Measurements from ENCODE around the gene EFNA5. TPM values are rescaled to one million over a fixed set of nuclear protein-coding genes. Genes with fewer than 3 reads are reported as not detected.

EFNA5 gene
- total RNA-seq, 1 experiment from 2014 or later, result 1.5 TPM

DNA sequence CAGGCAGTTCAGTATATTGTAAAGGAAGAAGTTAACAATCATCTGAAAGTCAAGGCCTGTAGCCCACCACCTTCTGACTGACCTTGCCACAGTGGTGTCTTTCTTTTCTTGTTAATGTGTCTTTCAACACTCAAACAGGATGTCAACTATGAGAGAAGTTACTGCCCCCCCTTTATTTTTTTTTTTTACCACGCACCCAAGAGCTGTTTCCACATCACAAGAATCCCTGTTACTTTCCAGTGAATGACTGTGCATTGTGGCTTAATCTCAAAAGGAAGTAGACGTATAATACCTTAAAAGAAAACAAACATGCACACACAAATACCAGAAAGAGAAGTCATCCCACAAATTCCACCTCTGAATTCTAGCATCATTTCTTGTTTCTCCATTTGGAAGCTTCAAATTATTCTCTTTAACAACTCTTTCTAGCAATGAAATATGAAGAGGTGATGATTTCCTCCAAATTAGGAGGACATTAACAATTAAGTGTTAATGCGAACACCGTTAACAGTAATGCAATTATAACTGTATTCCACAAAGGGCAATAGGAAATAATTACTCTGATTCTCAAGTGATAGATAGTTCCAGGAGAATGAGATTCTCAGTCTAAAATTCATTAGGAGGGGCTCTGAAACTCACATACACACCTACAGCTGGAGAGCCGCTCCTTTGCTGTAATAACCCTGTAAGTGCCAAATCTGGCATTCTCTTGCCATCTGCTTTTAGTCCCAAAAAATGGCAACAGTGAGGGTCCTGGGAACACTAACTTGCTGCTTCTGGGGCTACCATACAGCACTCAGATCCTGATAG is 201.0 kb downstream of the EFNA5 start:
- Mint-ChIP-seq H3K27ac (ENCODE audit: unreplicated experiment) (no peak overlapping the region), H3K36me3 (ENCODE audit: insufficient read depth, unreplicated experiment) (no peaks in the 10 kb centered on the region), H3K4me3 (ENCODE audit: unreplicated experiment) (no peak overlapping the region), H3K4me1 (ENCODE audit: low read depth, unreplicated experiment) (peaks cover 20% of the 10 kb centered on the region), H3K27me3 (ENCODE audit: insufficient read depth, unreplicated experiment) (no peaks in the 10 kb centered on the region), H3K9me3 (ENCODE audit: unreplicated experiment) (no peaks in the 10 kb centered on the region)
- H3K4me1 ChIP-seq, result peaks cover 15% of the 10 kb centered on the region
- TF ChIP-seq, protein P1, sequence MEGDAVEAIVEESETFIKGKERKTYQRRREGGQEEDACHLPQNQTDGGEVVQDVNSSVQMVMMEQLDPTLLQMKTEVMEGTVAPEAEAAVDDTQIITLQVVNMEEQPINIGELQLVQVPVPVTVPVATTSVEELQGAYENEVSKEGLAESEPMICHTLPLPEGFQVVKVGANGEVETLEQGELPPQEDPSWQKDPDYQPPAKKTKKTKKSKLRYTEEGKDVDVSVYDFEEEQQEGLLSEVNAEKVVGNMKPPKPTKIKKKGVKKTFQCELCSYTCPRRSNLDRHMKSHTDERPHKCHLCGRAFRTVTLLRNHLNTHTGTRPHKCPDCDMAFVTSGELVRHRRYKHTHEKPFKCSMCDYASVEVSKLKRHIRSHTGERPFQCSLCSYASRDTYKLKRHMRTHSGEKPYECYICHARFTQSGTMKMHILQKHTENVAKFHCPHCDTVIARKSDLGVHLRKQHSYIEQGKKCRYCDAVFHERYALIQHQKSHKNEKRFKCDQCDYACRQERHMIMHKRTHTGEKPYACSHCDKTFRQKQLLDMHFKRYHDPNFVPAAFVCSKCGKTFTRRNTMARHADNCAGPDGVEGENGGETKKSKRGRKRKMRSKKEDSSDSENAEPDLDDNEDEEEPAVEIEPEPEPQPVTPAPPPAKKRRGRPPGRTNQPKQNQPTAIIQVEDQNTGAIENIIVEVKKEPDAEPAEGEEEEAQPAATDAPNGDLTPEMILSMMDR (IDR thresholded peaks at IDR 0.05; ENCODE audit: insufficient read depth in 1 of 2, low read depth in 1 of 2, low read length in 1 of 2, severe bottlenecking in 1 of 2, unreplicated experiment in 1 of 2), result no peak
- H3K27me3 ChIP-seq (replicated peaks; ENCODE audit: control insufficient read depth, insufficient read depth, low read length), result no peaks in the 10 kb centered on the region
- ChIA-PET CTCF (no interaction called here), POLR2A (no interaction called here)
- H3K4me3 ChIP-seq (ENCODE audit: low read depth, low read length), result no peak overlapping the region
- intact Hi-C loops (cut with micrococcal nuclease; ENCODE audit: unreplicated experiment), result loop anchor here (5.0 kb wide), 1 partner anchor 53 kb away; no protein-coding TSS in a partner anchor
- H3K9me3 ChIP-seq, result no peaks in the 10 kb centered on the region
- BruUV-seq (replicated peaks), result no TSS peak
- DNase-seq, result no peak
- H3K36me3 ChIP-seq (ENCODE audit: control insufficient read depth, insufficient read depth, low read length), result no peaks in the 10 kb centered on the region

DNA sequence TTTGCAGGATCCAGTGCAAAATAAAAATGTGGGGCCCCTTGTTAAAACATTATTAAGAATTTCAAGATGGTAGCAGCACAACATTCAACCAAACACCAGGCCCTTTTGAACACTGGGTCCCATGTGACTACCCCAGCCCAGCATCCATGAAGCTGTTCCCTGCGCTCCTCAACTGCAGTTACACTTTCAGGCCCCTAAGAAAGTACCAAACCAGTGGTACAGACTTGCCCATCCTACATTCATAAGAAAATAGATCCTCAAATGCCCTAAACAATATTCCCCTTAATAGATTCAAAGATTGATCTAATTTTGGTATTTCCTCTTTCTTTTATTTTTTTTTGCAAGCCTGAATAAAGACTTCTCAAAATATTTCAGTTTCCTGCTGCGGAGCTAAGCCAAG is 201.7 kb downstream of the EFNA5 start:
- peaks cover 20% of the 10 kb centered on the region for H3K4me1 Mint-ChIP-seq (ENCODE audit: low read depth, unreplicated experiment)
- no peak overlapping the region for H3K27ac Mint-ChIP-seq (ENCODE audit: unreplicated experiment)
- H3K9me3 Mint-ChIP-seq (ENCODE audit: unreplicated experiment), result no peaks in the 10 kb centered on the region
- H3K27me3 Mint-ChIP-seq (ENCODE audit: insufficient read depth, unreplicated experiment), result no peaks in the 10 kb centered on the region
- Histone ChIP-seq H3K27me3 (replicated peaks; ENCODE audit: control insufficient read depth, insufficient read depth, low read length) (no peaks in the 10 kb centered on the region), H3K36me3 (ENCODE audit: control insufficient read depth, insufficient read depth, low read length) (no peaks in the 10 kb centered on the region), H3K9me3 (no peaks in the 10 kb centered on the region), H3K4me3 (ENCODE audit: low read depth, low read length) (no peak overlapping the region), H3K4me1 (peaks cover 15% of the 10 kb centered on the region)
- CTCF ChIA-PET, result no interaction called here
- intact Hi-C loops (cut with micrococcal nuclease; ENCODE audit: unreplicated experiment), result loop anchor here (5.0 kb wide), 1 partner anchor 53 kb away; no protein-coding TSS in a partner anchor
- POLR2A ChIA-PET, result no interaction called here
- BruUV-seq (replicated peaks), result no TSS peak
- no peaks in the 10 kb centered on the region for H3K36me3 Mint-ChIP-seq (ENCODE audit: insufficient read depth, unreplicated experiment)
- TF ChIP-seq, protein P1 (IDR thresholded peaks at IDR 0.05; ENCODE audit: insufficient read depth in 1 of 2, low read depth in 1 of 2, low read length in 1 of 2, severe bottlenecking in 1 of 2, unreplicated experiment in 1 of 2), result no peak
- DNase-seq, result no peak
- no peak overlapping the region for H3K4me3 Mint-ChIP-seq (ENCODE audit: unreplicated experiment)

DNA sequence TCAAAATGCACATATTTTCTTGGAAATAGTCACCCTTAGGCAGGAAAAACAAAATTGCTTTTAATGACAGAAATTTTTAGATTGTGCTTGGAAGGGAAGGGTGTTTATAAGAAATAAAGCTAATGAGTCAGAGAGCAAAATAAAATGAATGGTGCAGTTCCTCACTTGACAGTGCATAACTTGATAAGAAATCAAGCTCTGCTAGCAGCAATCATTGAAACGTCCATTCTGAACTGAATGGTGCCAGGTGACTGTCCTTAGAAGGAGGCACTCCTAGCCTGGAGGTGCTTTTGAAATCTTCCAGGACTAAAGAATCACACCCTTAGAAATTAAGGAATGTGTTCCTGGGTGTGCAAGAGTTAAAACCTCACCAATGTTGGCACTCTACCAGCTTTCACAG is 202.5 kb downstream of the EFNA5 start:
- Mint-ChIP-seq H3K9me3 (ENCODE audit: unreplicated experiment) (no peaks in the 10 kb centered on the region), H3K36me3 (ENCODE audit: insufficient read depth, unreplicated experiment) (no peaks in the 10 kb centered on the region), H3K27ac (ENCODE audit: unreplicated experiment) (no peak overlapping the region), H3K4me1 (ENCODE audit: low read depth, unreplicated experiment) (peaks cover 20% of the 10 kb centered on the region), H3K27me3 (ENCODE audit: insufficient read depth, unreplicated experiment) (no peaks in the 10 kb centered on the region), H3K4me3 (ENCODE audit: unreplicated experiment) (no peak overlapping the region)
- H3K4me1 ChIP-seq, result peaks cover 15% of the 10 kb centered on the region
- H3K4me3 ChIP-seq (ENCODE audit: low read depth, low read length), result no peak overlapping the region
- no peaks in the 10 kb centered on the region for H3K9me3 ChIP-seq
- POLR2A ChIA-PET, result no interaction called here
- CTCF ChIA-PET, result no interaction called here
- intact Hi-C loops (cut with micrococcal nuclease; ENCODE audit: unreplicated experiment), result loop anchor here (5.0 kb wide), 1 partner anchor 54 kb away; no protein-coding TSS in a partner anchor
- BruUV-seq (replicated peaks), result no TSS peak
- H3K27me3 ChIP-seq (replicated peaks; ENCODE audit: control insufficient read depth, insufficient read depth, low read length), result no peaks in the 10 kb centered on the region
- DNase-seq, result no peak
- H3K36me3 ChIP-seq (ENCODE audit: control insufficient read depth, insufficient read depth, low read length), result no peaks in the 10 kb centered on the region
- TF ChIP-seq, protein P1 (IDR thresholded peaks at IDR 0.05; ENCODE audit: insufficient read depth in 1 of 2, low read depth in 1 of 2, low read length in 1 of 2, severe bottlenecking in 1 of 2, unreplicated experiment in 1 of 2), result no peak
